Kidney glomerular epithelial cell (primary cell): ENCODE results near the gene TAS2R46.
"Not testable (repeated sequence)": the region's sequence is repeated elsewhere in the genome, so short reads cannot be mapped to it uniquely, and the experiment has no call there.

ENCODE experiments used
- DNase-seq: peaks from one replicate; lab custom pipeline; 2025; lab: John Stamatoyannopoulos, UW

TAS2R46 gene

DNA sequence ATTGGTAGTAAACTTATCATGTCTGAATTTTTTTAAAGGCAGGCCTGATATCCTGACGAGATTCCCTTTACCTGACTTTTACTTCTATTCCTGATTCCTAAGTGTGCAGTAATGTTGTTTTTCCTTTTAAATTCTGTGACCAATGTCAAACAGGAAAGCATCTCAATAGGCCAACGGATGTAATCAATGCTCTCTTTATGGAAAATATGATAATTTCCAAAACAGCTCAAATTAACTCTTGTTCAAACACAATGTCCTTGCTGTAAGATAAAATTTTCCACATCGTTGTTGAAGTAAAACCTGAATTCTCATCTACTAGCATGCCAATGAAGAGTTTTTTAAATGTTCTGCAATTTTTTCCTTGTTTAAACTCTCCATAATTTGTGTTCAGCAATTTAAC is 22.9 kb downstream of the TAS2R46 start:
- no peak for DNase-seq

DNA sequence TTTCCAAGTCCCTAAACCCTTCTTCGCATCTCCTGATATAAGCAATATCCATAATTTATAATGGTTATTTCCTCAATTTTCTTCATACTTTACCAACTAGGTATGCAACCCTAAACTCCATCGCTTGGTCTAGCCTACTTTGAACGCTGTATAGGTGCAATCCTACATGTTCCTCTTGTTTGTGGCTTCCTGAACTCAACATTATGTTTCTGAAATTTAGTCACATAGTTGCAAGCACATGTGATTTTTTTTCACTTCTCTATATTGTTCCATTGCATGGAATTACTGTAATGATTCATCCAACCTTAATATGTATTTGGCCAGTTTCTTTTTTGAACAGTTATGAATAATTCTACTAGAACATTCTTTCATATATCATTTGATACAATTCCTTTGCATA is 28.1 kb downstream of the TAS2R46 start:
- not testable (repeated sequence) for DNase-seq

DNA sequence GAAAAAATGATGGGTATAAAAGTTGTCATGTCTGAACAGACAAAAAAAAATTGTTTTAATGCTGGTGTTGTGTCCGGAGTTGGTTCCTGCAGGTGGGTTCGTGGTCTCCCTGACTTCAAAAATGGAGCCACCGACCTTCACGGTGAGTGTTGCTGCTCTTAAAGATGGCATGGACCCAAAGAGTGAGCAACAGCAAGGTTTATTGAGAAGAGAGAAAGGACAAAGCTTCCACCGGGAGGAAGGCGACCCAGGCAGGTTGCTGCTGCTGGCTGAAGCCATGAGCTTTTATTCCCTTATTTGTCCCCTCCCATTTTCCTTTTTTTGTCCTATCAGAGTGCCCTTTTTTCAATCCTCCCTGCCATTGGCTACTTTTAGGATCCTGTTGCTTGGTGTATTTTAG is 30.8 kb downstream of the TAS2R46 start, which contains the start of gene TAS2R31:
Gene TAS2R31, minus strand, starts transcription at position 101 of the 400 bp plus-strand sequence. Its CDS starts 72 bp downstream, at position 29.
- DNase-seq, result no peak

DNA sequence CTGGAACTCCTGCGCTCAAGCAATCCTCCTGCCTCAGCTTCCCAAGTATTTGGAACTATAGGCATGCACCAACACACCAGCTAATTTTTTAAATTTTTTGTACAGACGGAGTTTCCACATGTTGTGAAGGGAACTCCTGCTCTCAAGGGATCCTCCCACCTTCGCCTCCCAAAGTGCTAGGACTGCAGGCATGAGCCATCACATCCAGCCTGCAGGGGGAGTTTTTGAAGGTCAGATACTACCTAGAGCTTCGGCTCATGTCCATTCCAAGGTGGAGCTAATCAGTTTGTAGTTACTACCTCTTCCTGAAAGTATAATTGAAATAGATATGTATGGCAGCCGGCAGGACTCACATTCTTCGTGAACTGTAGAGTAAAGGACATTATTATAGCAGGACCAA is 36.0 kb downstream of the TAS2R46 start:
- no peak for DNase-seq

DNA sequence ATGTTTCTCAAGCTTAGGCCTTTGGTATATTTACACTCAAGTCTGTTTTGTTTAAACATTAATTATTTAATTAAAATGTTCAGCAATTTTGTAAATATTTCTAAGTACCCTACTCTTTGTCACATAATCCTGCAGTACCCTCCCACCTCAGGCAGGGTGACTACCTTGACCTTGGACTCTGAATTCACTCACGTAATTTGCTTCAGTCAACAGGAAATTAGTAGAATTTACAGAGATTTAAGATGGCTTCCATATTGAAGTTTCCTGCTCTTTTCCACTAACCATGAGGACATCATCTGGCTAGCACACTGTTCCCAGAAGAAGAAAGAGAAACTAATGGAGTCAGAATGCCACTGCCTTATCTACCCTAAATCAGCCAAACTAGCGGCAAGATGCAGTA is 38.7 kb downstream of the TAS2R46 start:
- DNase-seq, result no peak

DNA sequence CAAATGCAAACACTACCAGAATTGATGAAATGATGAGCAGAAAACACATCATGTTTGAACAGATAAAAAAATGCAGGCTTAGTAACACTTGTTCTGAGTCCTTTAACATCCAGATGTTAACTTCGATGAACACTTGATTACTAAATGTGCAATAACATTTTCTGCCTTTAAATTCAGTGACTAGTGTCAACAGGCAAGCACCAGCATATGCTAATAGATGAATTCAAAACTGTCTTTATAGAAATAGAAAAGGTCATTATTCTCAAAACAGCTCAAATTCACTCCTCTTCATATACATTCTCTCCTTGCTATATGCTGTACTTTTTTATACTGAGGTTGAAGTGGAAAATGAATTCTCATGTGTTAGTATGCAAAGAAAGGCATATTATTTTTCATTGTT is 39.6 kb downstream of the TAS2R46 start, which contains the start of gene TAS2R19:
Gene TAS2R19, minus strand, starts transcription at position 101 of the 400 bp plus-strand sequence. Its CDS starts 49 bp downstream, at position 52.
- DNase-seq, result no peak

DNA sequence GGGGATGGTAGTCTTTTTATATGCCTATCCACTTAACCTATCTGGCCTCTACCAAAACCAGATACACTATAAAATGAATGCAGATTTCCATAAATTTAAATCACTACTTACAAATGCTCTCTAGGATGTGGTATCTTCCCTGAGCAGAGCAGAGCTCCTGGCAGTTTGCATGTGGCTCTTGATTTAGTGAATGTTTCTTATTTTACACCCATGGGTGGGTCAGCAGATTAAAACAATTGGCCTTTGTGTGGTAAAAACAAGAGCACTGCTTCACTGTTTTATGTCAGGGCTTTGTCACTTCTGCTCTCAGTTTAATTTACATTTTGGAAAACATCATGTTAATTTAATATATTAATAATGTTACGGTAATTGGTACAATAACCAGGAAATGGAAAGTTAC is 45.2 kb downstream of the TAS2R46 start:
- no peak for DNase-seq

DNA sequence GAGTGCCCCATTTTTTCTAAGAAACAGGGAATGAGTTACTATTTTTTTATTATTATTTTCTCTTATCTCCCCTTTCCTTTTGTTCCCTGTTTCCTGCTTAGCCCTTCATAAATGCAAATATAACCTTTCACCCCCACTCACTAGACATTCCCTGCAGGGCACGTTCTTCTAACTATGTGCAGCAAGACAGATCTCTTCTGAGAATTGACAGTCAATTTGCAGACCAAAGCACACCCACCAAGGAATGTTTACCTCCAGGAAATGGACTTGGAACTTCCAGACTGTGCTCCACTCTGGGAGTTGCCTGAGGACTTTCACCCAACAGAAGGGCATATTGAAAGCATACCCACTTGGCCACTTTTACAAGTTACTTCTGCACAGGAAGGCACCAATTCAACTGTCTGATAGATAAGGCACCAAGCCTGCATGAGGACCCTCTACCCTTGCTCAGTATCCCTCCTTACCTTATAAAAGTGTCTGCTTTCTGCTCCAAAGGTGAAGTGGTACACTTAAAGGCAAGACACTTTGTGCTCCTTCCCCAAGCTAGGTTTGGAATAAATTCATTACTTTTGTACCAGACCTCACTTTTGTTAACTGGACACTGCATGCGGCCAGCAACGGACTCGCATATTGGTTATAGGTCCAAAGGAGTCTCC is 46.2 kb downstream of the TAS2R46 start:
- no peak for DNase-seq

DNA sequence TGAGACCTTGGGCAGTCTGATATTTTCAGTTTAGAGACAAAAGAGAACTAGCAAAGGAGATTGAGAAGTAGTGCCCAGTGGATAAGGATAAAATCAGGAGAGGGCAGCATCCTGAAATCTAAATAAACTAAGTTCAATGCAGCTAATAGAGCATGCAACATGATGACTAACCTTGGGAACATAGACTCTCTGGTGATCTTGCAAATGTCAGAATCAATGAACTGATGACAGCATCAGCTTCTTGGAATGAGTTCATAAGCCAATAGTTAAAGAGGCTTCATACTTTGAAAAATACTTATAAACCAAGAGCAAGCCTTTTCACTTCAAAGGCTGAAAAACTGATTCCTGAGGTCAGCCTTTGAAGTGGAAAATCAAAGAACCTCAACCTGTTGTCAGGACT is 47.9 kb downstream of the TAS2R46 start:
- DNase-seq, result peak; percentile 34
